T-helper 17 cell (primary cell): ENCODE data around the gene LPP. TPM values are rescaled to one million over a fixed set of nuclear protein-coding genes. Genes with fewer than 3 reads are reported as not detected.

ENCODE experiments used
- ATAC-seq: fragments of 150-1000 bp; cut with Tn5 transposase; 2 replicates; pipeline ENCODE4 v1.10.0; 2021; ENCODE audit warnings: mild to moderate bottlenecking, moderate library complexity
- DNase-seq, 3 donors: peaks; one replicate each; pipeline versions ENCODE4 v3.0.0 to v3.0.0-alpha.2; 2020 to 2021
- H3K9me3 ChIP-seq: one replicate; pipeline ENCODE4 v1.7.0; 2013; ENCODE audit warnings: low read length, mild to moderate bottlenecking; ENCODE audit not compliant: control insufficient read depth, poor library complexity, severe bottlenecking
- H3K27ac Mint-ChIP-seq: one replicate; pipeline ENCODE4 v1.8.0; 2022; ENCODE audit warnings: mild to moderate bottlenecking, moderate library complexity, mixed read lengths
- H3K27me3 Mint-ChIP-seq: one replicate; pipeline ENCODE4 v1.8.0; 2022; ENCODE audit warnings: mixed read lengths
- H3K36me3 Mint-ChIP-seq: one replicate; pipeline ENCODE4 v1.8.0; 2022; ENCODE audit warnings: low read depth, mixed read lengths
- H3K4me1 Mint-ChIP-seq: one replicate; pipeline ENCODE4 v1.8.0; 2022; ENCODE audit warnings: mild to moderate bottlenecking, mixed read lengths
- H3K4me3 Mint-ChIP-seq: one replicate; pipeline ENCODE4 v1.8.0; 2022; ENCODE audit warnings: mild to moderate bottlenecking, moderate library complexity, mixed read lengths
- total RNA-seq, 4 donors: library from RNA in 2 of 4; stranded (reverse) in 2 of 4; gene quantifications; one replicate each; pipeline ENCODE4 v1.2.3 and lab custom pipeline; 2022 to 2026

LPP gene
- total RNA-seq, 2 donors from 2014 or later, result 81.0 to 94.2 TPM

DNA sequence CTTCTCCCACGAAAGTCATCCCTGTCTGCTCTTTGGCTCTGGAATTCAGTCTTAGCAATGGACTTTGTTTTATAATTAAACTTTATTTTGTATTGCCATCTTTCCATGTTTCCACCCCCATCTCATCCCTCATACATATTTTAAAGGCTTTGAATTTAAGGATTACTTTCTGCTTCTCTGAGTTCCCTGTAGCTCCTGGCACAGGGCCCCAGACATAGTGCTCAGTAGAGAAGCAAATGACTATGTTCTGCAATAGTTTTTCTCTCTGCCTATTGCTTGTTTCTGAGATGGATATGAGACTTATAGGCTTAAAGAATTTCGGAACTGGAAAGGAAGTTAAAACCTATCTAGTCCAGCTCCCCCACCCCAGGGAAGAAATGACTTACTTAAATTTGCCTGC lies 197.0 kb downstream of the LPP start:
- Mint-ChIP-seq H3K4me3 (no peak overlapping the region), H3K27ac (no peak overlapping the region), H3K27me3 (no peaks in the 10 kb centered on the region), H3K36me3 (peaks cover 8% of the 10 kb centered on the region), H3K4me1 (peaks cover 14% of the 10 kb centered on the region)
- ATAC-seq (no peak), DNase-seq (no peak)
- H3K9me3 ChIP-seq, result no peaks in the 10 kb centered on the region

DNA sequence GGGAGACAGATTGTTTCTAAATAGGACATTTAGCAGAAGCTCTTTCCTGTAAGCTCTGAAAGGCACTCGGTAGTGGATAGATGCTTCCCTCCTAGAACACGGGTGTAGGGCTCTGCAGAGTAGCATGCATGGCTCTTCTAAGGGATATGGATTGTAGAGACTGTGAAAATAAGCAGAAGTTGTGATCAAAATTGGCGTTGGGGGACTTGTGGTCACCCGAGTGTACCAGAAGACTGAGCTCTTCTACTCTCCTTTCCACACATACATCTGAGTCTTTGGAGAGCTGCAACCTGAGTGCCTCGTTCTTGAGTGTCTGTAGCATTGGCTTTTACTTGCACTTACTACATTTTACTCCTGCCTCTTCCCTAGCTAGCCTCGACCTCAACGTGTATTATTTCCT lies 197.7 kb downstream of the LPP start:
- Mint-ChIP-seq H3K4me1 (peaks cover 14% of the 10 kb centered on the region), H3K4me3 (no peak overlapping the region), H3K27me3 (no peaks in the 10 kb centered on the region), H3K36me3 (peaks cover 8% of the 10 kb centered on the region), H3K27ac (no peak overlapping the region)
- DNase-seq (no peak), ATAC-seq (no peak)
- no peaks in the 10 kb centered on the region for H3K9me3 ChIP-seq

GRCh38 chr3:188352196-188352927 lies 198.4 kb downstream of the LPP start:
- H3K9me3 ChIP-seq, result no peaks in the 10 kb centered on the region
- ATAC-seq (no peak), DNase-seq (no peak)
- Mint-ChIP-seq H3K36me3 (peaks cover 8% of the 10 kb centered on the region), H3K4me1 (peaks cover 14% of the 10 kb centered on the region), H3K4me3 (no peak overlapping the region), H3K27ac (no peak overlapping the region), H3K27me3 (no peaks in the 10 kb centered on the region)

DNA sequence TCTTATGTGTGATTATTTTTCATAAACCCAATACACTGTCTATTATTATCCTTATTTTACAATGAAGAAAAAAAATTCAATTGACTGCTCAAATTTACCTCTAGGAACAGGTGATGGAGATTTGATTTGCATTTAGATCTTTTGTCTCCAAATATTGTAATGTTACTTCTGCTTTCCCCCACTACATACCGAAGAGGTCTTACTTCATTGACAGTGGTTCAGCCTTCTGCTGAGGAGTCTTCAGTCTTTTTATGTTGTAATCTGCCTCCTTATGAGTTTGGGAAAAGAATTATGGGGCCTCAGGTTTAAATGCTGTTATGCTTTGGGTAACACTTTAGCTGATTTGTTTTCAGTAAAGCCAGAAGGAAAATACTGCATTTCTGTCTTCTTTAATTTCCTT lies 199.5 kb downstream of the LPP start:
- H3K4me3 Mint-ChIP-seq, result no peak overlapping the region
- peaks cover 18% of the 10 kb centered on the region for H3K4me1 Mint-ChIP-seq
- no peak for ATAC-seq
- peaks cover 8% of the 10 kb centered on the region for H3K36me3 Mint-ChIP-seq
- no peaks in the 10 kb centered on the region for H3K27me3 Mint-ChIP-seq
- no peak for DNase-seq
- H3K27ac Mint-ChIP-seq, result no peak overlapping the region
- H3K9me3 ChIP-seq, result no peaks in the 10 kb centered on the region

DNA sequence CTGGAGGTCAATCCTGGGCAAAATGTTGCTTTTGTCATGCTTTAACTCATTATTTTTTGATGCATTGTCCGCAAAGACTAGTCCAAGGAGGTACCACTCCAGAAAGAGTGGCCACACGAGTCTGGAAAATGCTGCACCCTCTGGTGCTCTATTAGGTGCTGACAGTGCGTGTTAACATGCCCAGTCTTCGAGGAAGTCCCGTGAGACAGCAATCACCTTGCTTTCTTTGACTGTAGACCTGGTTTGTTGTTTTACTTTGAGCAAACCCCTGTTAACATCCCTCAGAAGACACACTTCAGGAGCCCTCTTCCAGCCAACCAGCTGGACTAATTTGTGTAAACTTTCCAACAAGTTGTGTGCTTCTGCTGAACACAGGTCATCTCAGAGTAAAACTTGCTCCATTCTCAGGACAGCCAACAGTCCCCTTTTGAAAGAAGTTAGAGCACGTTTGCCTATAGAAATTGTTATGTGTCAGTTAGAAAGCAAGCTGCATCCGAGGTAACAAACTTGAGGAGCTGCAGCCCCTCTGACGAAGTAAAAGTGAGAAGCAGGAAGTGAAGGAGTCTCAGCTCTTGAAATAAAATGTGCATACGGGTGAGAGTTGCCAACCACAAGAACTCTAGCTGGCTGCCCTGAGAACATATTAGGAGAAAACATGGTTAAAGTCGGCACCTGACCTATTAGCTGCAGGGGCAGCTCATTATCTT lies 205.0 kb downstream of the LPP start:
- peaks cover 3% of the 10 kb centered on the region for H3K36me3 Mint-ChIP-seq
- H3K4me1 Mint-ChIP-seq, result peaks cover 34% of the 10 kb centered on the region
- peak overlapping the region; percentile 74 for H3K27ac Mint-ChIP-seq
- no peak for DNase-seq
- ATAC-seq, result peak; percentile 68
- H3K27me3 Mint-ChIP-seq, result no peaks in the 10 kb centered on the region
- no peaks in the 10 kb centered on the region for H3K9me3 ChIP-seq
- H3K4me3 Mint-ChIP-seq, result peak overlapping the region; percentile 81

DNA sequence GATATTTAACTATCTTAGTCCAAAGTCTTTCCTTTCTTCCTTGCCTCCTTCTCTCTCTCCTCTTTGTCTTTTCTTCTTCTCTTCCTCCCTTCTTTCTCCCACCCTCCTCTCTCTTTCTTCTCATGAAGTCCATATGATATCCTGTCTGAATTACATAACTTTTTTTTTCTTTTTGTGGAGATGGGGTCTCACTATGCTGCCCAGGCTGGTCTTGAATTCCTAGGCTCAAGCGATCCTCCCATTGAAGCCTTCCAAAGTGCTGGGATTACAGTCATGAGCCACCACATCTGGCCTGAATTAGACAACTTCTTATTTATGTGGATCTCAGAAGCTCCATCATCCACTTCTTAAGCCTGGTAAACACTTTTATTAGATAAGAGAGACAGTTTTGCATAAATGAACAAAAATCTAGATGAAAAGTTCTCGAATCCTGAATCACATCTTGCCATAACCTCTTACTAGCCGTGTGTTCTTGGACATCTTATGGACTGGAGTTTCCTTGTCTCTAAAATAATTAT lies 206.5 kb downstream of the LPP start:
- peaks cover 41% of the 10 kb centered on the region for H3K4me1 Mint-ChIP-seq
- ATAC-seq (no peak), DNase-seq (no peak)
- no peaks in the 10 kb centered on the region for H3K9me3 ChIP-seq
- peak overlapping the region; percentile 74 for H3K27ac Mint-ChIP-seq
- no peaks in the 10 kb centered on the region for H3K27me3 Mint-ChIP-seq
- no peak overlapping the region for H3K4me3 Mint-ChIP-seq
- peaks cover 5% of the 10 kb centered on the region for H3K36me3 Mint-ChIP-seq

DNA sequence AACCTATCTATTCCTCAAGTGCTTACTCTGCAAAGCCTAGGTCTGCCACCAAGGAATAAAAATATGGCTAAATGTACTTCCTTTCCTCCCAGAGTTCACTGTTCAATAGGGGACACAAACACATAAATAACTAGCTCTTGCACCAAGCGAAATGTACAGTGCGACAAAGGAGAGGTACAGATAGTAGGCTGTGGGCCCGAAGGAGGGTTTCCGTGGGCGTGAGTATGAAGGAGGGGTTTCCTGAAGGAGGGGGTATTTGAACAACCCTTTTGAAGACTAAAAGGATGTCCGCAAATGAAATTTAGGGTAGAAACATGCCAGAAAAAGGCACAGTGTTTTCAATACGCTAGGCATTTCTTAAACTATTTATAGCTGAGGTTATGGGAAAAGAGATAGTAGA lies 207.9 kb downstream of the LPP start:
- Mint-ChIP-seq H3K27me3 (no peaks in the 10 kb centered on the region), H3K4me1 (peaks cover 45% of the 10 kb centered on the region), H3K36me3 (peaks cover 5% of the 10 kb centered on the region), H3K4me3 (no peak overlapping the region), H3K27ac (peak overlapping the region; percentile 1)
- no peaks in the 10 kb centered on the region for H3K9me3 ChIP-seq
- no peak for DNase-seq
- ATAC-seq, result no peak

DNA sequence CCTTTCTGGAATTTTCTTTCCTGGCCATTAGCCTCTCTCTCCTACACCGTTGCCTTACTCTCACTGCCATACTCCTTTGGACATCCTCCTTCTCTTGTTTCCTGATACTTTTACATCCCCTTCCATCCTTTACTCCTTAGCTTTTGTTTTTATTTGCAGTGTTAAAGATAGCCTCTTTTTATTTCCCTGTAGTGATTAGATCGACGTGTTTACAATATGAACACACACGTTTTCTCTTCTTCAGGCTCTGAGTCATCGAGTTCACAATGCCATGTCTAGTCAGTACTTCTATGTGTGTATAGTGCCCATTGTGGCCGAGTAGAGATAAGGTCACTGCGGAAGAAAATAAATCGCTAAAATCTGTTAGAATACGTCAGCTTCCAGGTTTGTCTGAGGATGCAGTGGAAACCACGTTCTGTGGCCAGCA lies 208.5 kb downstream of the LPP start:
- no peaks in the 10 kb centered on the region for H3K9me3 ChIP-seq
- ATAC-seq (peak; percentile 50), DNase-seq (no peak)
- H3K27ac Mint-ChIP-seq, result peak overlapping the region; percentile 1
- H3K27me3 Mint-ChIP-seq, result no peaks in the 10 kb centered on the region
- peak overlapping the region; percentile 37 for H3K4me3 Mint-ChIP-seq
- peaks cover 5% of the 10 kb centered on the region for H3K36me3 Mint-ChIP-seq
- peaks cover 47% of the 10 kb centered on the region for H3K4me1 Mint-ChIP-seq

DNA sequence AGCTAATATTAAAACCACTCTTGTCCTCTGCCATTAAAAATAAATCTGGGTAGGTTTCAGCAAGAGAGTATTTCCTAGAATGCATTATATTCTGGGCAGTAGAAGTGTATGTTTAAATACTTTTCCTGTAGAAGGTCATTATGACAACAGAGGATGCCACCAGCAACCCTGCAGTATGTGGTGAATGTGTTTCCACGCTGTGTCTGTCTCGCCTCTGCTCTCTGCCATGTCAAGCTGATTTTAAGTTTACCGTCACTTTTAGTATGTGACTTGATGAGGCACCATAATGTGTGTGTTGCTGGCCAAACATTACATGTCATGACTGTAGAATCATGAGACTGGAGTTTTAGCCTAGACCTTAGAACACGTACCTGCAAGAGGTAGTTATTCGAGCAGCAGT lies 211.2 kb downstream of the LPP start:
- peaks cover 5% of the 10 kb centered on the region for H3K36me3 Mint-ChIP-seq

GRCh38 chr3:188365988-188366698 lies 212.2 kb downstream of the LPP start:
- no peak for ATAC-seq
- peaks cover 2% of the 10 kb centered on the region for H3K36me3 Mint-ChIP-seq
- H3K27ac Mint-ChIP-seq, result no peak overlapping the region

More for the DNA sequence above, 211.2 kb downstream of the LPP start:
- Mint-ChIP-seq H3K4me1 (peaks cover 32% of the 10 kb centered on the region), H3K4me3 (no peak overlapping the region), H3K27me3 (no peaks in the 10 kb centered on the region), H3K27ac (no peak overlapping the region)
- ATAC-seq, result no peak
- H3K9me3 ChIP-seq, result no peaks in the 10 kb centered on the region
- DNase-seq, result no peak

GRCh38 chr3:188367678-188368077 lies 213.7 kb downstream of the LPP start:
- no peak for DNase-seq
- H3K4me1 Mint-ChIP-seq, result peaks cover 23% of the 10 kb centered on the region
- H3K9me3 ChIP-seq, result no peaks in the 10 kb centered on the region
- ATAC-seq, result no peak
- no peaks in the 10 kb centered on the region for H3K27me3 Mint-ChIP-seq
- H3K27ac Mint-ChIP-seq, result no peak overlapping the region
- no peak overlapping the region for H3K4me3 Mint-ChIP-seq
- H3K36me3 Mint-ChIP-seq, result peaks cover 2% of the 10 kb centered on the region

More at GRCh38 chr3:188365988-188366698, 212.2 kb downstream of the LPP start:
- no peak for DNase-seq
- Mint-ChIP-seq H3K4me1 (peaks cover 27% of the 10 kb centered on the region), H3K27me3 (no peaks in the 10 kb centered on the region), H3K4me3 (no peak overlapping the region)
- no peaks in the 10 kb centered on the region for H3K9me3 ChIP-seq

- H3K4me3 Mint-ChIP-seq, result no peak overlapping the region
- no peak for DNase-seq
- H3K36me3 Mint-ChIP-seq, result no peaks in the 10 kb centered on the region
- ATAC-seq, result no peak
- peaks cover 19% of the 10 kb centered on the region for H3K4me1 Mint-ChIP-seq
- no peaks in the 10 kb centered on the region for H3K27me3 Mint-ChIP-seq
- H3K9me3 ChIP-seq, result no peaks in the 10 kb centered on the region
- peak overlapping the region; percentile 69 for H3K27ac Mint-ChIP-seq
Observed at GRCh38 chr3:188369526-188369925, 215.6 kb downstream of the LPP start.
